HG03460 (cell line): Measurements from ENCODE around the gene TMEM44.
"Not testable (repeated sequence)": the region's sequence is repeated elsewhere in the genome, so short reads cannot be mapped to it uniquely, and the experiment has no call there.

Source experiments
- ATAC-seq: cut with Tn5 transposase; IDR thresholded peaks from one replicate; pipeline ENCODE4 v1.9.1; 2021; ENCODE audit not compliant: unreplicated experiment

TMEM44 gene

DNA sequence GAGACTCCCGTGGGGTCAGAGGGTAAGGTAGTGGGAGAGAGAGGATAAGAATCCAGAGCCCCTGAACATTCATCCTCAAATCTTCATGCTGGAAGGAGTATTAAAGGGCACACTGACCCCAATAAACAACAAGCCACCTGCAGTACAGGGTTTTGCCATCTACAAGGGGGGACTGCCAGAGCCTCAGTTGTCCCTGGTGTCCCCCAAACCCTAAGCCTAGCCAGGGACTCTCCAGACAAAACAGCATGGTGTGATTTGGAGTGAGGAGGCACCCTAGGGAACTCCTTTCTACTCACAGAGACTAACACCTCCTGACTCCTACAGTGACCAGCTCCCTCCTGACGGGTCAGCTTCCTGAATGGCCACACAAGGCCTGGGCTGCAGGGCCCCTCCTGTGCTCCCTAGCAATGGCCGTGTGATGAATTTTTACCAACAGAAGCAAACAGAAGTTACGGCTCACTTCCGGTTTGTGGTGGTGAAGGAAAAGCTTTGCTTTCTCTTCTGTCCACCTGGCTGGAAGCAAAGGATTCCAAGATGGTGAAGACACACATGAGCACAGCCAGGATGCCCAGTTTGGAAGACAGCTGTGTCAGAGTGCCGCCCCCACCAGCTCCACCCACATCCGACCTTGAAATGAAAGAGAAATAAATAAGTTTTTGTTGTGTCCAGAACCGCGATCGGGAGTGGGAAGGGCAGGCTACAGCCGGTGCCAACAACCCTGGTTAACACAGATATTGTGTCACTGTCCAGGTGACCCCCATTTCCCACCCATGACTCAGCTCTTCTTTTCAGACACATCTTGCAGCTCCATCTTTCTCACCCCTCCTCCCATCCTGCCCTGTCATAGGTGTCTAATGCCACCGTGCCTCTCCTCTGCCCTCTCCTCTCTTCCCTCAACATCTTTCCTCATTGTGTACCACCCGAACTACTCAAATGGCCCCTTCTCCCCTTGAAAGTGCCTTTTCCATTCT lies 76.8 kb downstream of the TMEM44 start:
- no peak for ATAC-seq

- no peak for ATAC-seq
Measured at GRCh38 chr3:194555175-194556062, 77.8 kb downstream of the TMEM44 start.

DNA sequence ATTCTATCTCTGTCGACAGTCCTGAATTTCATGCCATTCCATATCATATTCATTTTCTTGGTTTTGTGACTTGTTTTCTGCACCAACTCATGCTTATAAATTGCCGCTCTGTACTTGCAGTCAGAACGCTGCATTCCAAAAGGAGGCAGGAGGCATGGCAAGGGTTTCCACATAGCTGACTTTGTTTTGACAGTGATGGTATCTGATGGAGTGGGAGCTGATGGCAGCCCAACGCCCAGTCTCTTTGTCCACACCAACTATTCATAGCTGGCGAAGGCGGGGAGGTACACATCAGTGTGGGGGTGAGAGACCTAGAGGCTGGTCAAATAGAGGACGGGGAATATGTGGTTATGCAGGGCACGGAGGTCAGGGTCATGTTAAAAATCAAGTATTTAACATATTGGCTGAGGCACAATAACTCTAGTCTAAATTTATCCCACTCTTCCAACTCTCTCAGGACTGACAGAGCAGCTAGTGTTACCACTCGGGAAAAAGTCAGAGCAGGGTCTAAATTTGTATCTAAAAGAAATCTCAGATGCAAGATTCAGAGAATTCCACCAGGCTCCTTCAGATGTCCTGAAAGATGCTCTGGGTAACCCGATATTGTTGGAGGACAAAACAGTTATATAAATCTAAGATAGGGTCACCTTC lies 78.6 kb downstream of the TMEM44 start:
- no peak for ATAC-seq

GRCh38 chr3:194552327-194552949 lies 80.8 kb downstream of the TMEM44 start:
- no peak for ATAC-seq

DNA sequence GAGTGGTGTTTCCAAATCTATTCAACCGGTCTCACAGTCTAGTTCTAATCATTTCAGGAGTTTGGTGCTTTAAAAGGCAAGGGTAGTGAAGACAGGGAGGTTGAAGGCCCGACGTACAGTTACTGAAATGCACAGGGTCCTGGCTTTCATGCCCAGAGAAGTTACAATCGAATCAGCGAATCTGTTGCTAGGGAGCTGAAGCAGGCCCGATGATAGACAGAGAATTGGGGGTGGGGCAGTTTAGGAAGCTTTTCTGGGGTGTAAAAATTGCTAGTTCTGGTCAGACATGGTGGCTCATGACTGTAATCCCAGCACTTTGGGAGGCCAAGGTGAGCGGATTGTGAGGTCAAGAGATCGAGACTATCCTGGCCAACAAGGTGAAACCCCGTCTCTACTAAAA lies 83.4 kb downstream of the TMEM44 start:
- no peak for ATAC-seq

DNA sequence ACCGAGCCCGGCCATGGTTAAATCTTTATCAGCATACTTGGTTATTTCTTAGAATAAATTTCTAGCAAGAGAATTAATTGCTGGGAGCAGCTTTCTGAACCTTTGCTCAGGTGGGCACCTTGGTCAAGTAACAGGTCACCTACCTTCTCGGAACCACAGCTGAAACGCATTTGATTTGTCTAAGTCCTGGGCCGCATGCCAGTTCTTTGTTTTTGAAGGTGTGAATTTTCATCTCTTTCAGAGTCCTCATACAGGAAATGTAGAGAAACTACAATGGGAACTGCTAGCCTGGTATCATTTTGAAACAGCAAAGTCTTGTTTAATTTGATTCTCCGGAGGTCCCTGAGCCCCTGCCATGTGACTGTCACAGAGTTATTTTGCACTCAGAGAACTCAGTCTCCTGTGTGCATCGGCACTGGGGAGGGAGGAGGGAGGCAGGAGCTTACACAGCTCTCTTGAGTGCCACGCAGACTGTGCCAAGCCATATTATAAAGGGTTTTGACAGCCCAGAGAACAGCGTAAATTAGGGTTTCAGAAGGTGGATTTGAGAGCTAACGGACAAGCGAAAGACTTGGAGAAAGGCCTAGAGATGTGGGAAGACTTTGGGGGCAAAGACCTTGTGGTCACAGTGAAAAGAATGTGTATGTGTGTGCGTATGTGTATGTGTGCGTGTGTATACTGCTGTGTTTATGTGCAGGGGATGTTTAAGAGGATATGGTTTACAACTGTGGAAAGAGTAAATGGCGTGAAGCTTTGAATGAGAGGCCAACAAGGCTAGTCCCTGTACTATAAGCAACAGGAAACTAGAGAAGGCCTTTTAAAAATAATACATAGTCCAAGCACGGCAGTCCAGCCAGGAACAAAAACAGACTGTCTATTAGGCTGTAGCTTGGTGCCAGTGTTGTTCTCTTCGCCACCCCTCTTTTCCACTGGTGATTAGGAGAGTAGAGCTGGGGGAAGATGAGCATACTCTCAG lies 84.6 kb downstream of the TMEM44 start:
- ATAC-seq: no peak

DNA sequence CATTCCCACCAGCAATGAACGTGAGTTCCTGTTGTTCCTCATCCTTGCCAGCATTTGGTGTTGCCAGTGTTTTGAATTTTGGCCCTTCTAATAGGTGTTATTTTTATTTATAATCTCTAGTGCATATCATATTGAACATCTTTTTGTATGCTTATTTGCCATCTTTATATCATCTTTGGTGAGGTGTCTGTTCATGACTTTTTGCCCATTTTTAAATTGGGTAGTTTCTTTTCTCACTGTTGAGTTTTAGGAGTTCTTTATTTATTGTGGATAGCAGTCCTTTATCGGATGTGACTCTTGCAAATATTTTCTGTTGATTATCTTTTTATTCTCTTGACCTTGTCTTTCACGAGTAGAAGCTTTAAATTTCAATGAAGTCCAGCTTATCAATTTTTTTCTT lies 86.2 kb downstream of the TMEM44 start:
- ATAC-seq: no peak

GRCh38 chr3:194545538-194545937 lies 87.7 kb downstream of the TMEM44 start:
- ATAC-seq: not testable (repeated sequence)

DNA sequence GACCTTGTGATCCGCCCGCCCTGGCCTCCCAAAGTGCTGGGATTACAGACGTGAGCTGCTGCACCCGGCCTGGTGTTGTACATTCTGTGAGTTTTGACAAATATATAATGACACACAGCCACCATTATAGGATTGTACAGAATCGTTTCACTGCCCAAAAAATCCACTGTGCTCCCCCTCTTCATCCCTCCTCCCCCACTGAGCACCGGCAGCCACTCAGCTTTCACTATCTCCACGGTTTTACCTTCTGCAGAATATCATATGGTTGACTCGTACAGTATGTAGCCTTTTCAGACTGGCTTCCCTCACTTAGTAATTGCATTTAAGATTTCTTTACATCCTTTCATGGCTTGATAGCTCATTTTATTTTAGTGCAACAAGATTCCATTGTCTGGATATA lies 89.7 kb downstream of the TMEM44 start:
- ATAC-seq: no peak

DNA sequence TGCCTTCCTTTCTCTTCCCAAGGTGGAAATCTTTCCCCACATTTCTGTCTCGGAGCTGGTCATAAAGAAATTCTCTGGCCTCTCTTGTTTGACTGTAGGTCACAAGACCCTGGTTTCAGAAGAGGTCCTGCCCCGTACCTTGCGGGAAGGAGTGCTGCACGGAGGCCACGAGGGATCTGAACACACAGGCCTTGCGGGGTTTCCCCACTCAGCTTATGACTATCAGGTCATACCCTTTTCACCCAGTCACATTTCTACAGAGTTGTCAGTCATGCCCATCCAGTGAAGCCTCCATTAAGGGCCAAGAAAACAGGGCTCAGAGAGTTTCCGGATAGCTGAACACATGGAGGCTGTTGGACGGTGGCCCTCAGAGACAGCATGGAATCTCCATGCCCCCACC lies 91.7 kb downstream of the TMEM44 start:
- ATAC-seq: no peak

DNA sequence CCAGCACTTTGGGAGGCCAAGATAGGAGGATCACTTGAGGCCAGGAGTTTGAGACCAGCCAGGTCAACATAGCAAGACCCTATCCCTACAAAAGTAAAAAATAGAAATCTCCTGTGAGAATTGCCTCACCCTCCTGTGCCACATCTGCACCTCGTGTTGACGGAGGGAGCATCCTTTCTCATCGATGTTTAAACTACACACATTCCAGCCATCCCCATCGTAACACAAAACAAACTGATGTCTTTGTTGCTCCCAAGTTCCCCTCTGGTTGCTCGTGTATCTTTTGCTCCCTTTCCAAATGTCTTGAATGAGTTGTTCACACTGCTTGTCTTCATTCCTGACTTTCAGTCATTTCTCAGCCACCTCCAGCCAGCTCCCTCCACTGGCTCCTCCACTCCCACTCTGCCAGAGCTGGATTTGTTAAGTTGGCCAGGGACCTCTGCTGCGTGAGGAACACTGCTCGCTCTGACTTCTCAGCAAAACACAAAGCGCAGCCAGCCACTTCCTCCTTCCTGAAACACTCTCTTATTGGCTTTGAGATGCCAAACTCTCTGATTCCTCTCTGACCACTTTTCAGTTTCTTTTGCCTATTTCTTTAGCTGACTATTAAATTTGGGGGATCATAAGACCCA lies 92.8 kb downstream of the TMEM44 start:
- ATAC-seq: no peak

DNA sequence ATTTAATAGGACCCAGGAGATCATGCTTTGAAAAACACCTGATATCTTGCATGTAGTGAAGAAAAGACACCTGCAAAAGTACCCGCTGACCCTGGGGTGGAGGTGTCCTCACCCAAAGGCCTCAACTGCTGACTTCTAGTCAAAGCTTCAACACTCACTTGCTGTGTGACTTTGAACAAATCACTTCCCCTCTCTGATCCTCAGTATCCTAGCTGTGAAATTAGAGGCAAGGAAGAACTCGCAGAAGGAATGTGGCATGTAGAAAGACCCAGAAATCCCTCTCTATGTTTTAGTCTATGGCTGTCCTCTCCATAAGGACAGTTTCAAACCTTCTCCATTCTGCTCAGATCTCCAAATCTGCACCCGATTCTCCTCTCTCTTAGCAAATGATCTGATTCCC lies 93.7 kb downstream of the TMEM44 start:
- ATAC-seq: no peak

DNA sequence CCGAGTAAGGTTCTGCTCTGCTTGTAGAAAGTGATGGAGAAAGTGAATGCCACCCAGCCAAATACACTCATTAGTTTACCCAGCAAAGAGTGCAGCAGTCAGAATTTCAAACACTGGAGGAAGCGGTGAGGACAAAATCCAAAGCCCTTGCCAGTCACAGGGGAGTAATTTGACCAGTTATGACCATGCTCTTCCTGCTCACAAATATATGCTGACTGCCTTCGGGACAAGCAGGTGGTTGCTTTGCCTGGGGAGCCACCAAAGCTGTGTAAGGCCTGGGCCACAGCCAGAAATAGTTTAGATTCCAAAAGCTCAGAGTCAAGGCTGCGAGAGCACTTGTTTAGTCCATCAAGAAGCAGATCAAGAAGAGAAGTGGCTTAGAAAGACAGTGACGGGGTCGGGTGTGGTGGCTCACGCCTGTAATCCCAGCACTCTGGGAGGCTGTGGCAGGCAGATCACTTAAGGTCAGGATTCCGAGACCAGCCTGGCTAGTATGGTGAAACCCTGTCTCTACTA lies 95.4 kb downstream of the TMEM44 start:
- no peak for ATAC-seq
